ENCODE results near the gene KRTAP11-1.

The KRTAP11-1 gene

GRCh38 chr21:30881480-30881879 is at the start of gene KRTAP11-1:
Gene KRTAP11-1, minus strand, starts transcription at chr21:30881580. Its CDS starts 56 bp downstream, at chr21:30881524.
- H3K9me3 ChIP-seq (ENCODE audit: control insufficient read depth in 1 of 2, low read length in 2 of 2) = no peaks in the 10 kb centered on the region
- no peaks in the 10 kb centered on the region for H3K27me3 ChIP-seq (ENCODE audit: low read depth, low read length)
- no peaks in the 10 kb centered on the region for H3K4me1 ChIP-seq (ENCODE audit: control insufficient read depth in 1 of 2, insufficient read depth in 2 of 2, low read length in 2 of 2)
- H3K36me3 ChIP-seq (ENCODE audit: control insufficient read depth in 1 of 2, insufficient read depth in 2 of 2, low read length in 2 of 2) = no peaks in the 10 kb centered on the region
- H3K4me3 ChIP-seq (ENCODE audit: low read depth in 1 of 2, low read length in 2 of 2) = no peak within 1 kb of the TSS
- H3K27ac ChIP-seq (ENCODE audit: low read length) = no peak within 1 kb of the TSS

- Histone ChIP-seq H3K4me3 (ENCODE audit: low read depth in 1 of 2, low read length in 2 of 2) (no peak overlapping the region), H3K4me1 (ENCODE audit: control insufficient read depth in 1 of 2, insufficient read depth in 2 of 2, low read length in 2 of 2) (no peaks in the 10 kb centered on the region), H3K27ac (ENCODE audit: low read length) (no peak overlapping the region), H3K27me3 (ENCODE audit: low read depth, low read length) (no peaks in the 10 kb centered on the region), H3K9me3 (ENCODE audit: control insufficient read depth in 1 of 2, low read length in 2 of 2) (peaks cover 9 to 11% of the 10 kb centered on the region in 2 donors), H3K36me3 (ENCODE audit: control insufficient read depth in 1 of 2, insufficient read depth in 2 of 2, low read length in 2 of 2) (no peaks in the 10 kb centered on the region)
Observed at GRCh38 chr21:30924146-30924700, 42.8 kb upstream of the KRTAP11-1 start.

GRCh38 chr21:30921129-30921528 is 39.7 kb upstream of the KRTAP11-1 start:
- peaks cover 4 to 5% of the 10 kb centered on the region in 2 donors for H3K9me3 ChIP-seq (ENCODE audit: control insufficient read depth in 1 of 2, low read length in 2 of 2)

GRCh38 chr21:30917557-30917956 is 36.2 kb upstream of the KRTAP11-1 start:
- no peak overlapping the region for H3K27ac ChIP-seq (ENCODE audit: low read length)
- no peak overlapping the region for H3K4me3 ChIP-seq (ENCODE audit: low read depth in 1 of 2, low read length in 2 of 2)
- no peaks in the 10 kb centered on the region for H3K4me1 ChIP-seq (ENCODE audit: control insufficient read depth in 1 of 2, insufficient read depth in 2 of 2, low read length in 2 of 2)
- no peaks in the 10 kb centered on the region for H3K36me3 ChIP-seq (ENCODE audit: control insufficient read depth in 1 of 2, insufficient read depth in 2 of 2, low read length in 2 of 2)
- no peaks in the 10 kb centered on the region for H3K9me3 ChIP-seq (ENCODE audit: control insufficient read depth in 1 of 2, low read length in 2 of 2)
- no peaks in the 10 kb centered on the region for H3K27me3 ChIP-seq (ENCODE audit: low read depth, low read length)

More at GRCh38 chr21:30921129-30921528, 39.7 kb upstream of the KRTAP11-1 start:
- no peaks in the 10 kb centered on the region for H3K27me3 ChIP-seq (ENCODE audit: low read depth, low read length)
- no peak overlapping the region for H3K4me3 ChIP-seq (ENCODE audit: low read depth in 1 of 2, low read length in 2 of 2)
- H3K4me1 ChIP-seq (ENCODE audit: control insufficient read depth in 1 of 2, insufficient read depth in 2 of 2, low read length in 2 of 2) = no peaks in the 10 kb centered on the region
- H3K27ac ChIP-seq (ENCODE audit: low read length) = no peak overlapping the region
- H3K36me3 ChIP-seq (ENCODE audit: control insufficient read depth in 1 of 2, insufficient read depth in 2 of 2, low read length in 2 of 2) = no peaks in the 10 kb centered on the region

- H3K4me3 ChIP-seq (ENCODE audit: low read depth in 1 of 2, low read length in 2 of 2) = no peak overlapping the region
- H3K27me3 ChIP-seq (ENCODE audit: low read depth, low read length) = no peaks in the 10 kb centered on the region
- no peaks in the 10 kb centered on the region for H3K4me1 ChIP-seq (ENCODE audit: control insufficient read depth in 1 of 2, insufficient read depth in 2 of 2, low read length in 2 of 2)
- no peaks in the 10 kb centered on the region for H3K9me3 ChIP-seq (ENCODE audit: control insufficient read depth in 1 of 2, low read length in 2 of 2)
- no peaks in the 10 kb centered on the region for H3K36me3 ChIP-seq (ENCODE audit: control insufficient read depth in 1 of 2, insufficient read depth in 2 of 2, low read length in 2 of 2)
- H3K27ac ChIP-seq (ENCODE audit: low read length) = no peak overlapping the region
Observed at GRCh38 chr21:30900881-30901280, 19.5 kb upstream of the KRTAP11-1 start.

- Histone ChIP-seq H3K36me3 (ENCODE audit: control insufficient read depth in 1 of 2, insufficient read depth in 2 of 2, low read length in 2 of 2) (no peaks in the 10 kb centered on the region), H3K27ac (ENCODE audit: low read length) (no peak overlapping the region), H3K4me1 (ENCODE audit: control insufficient read depth in 1 of 2, insufficient read depth in 2 of 2, low read length in 2 of 2) (no peaks in the 10 kb centered on the region), H3K4me3 (ENCODE audit: low read depth in 1 of 2, low read length in 2 of 2) (no peak overlapping the region), H3K9me3 (ENCODE audit: control insufficient read depth in 1 of 2, low read length in 2 of 2) (no peaks in the 10 kb centered on the region), H3K27me3 (ENCODE audit: low read depth, low read length) (no peaks in the 10 kb centered on the region)
Observed at GRCh38 chr21:30882866-30883597, 1.7 kb upstream of the KRTAP11-1 start.

GRCh38 chr21:30880914-30881313 is 466 bp downstream of the KRTAP11-1 start:
- Histone ChIP-seq H3K4me3 (ENCODE audit: low read depth in 1 of 2, low read length in 2 of 2) (no peak overlapping the region), H3K36me3 (ENCODE audit: control insufficient read depth in 1 of 2, insufficient read depth in 2 of 2, low read length in 2 of 2) (no peaks in the 10 kb centered on the region), H3K27me3 (ENCODE audit: low read depth, low read length) (no peaks in the 10 kb centered on the region), H3K4me1 (ENCODE audit: control insufficient read depth in 1 of 2, insufficient read depth in 2 of 2, low read length in 2 of 2) (no peaks in the 10 kb centered on the region), H3K27ac (ENCODE audit: low read length) (no peak overlapping the region), H3K9me3 (ENCODE audit: control insufficient read depth in 1 of 2, low read length in 2 of 2) (no peaks in the 10 kb centered on the region)

- no peaks in the 10 kb centered on the region for H3K9me3 ChIP-seq (ENCODE audit: control insufficient read depth in 1 of 2, low read length in 2 of 2)
- no peaks in the 10 kb centered on the region for H3K27me3 ChIP-seq (ENCODE audit: low read depth, low read length)
- no peak overlapping the region for H3K27ac ChIP-seq (ENCODE audit: low read length)
- H3K4me3 ChIP-seq (ENCODE audit: low read depth in 1 of 2, low read length in 2 of 2) = no peak overlapping the region
- H3K4me1 ChIP-seq (ENCODE audit: control insufficient read depth in 1 of 2, insufficient read depth in 2 of 2, low read length in 2 of 2) = no peaks in the 10 kb centered on the region
- H3K36me3 ChIP-seq (ENCODE audit: control insufficient read depth in 1 of 2, insufficient read depth in 2 of 2, low read length in 2 of 2) = no peaks in the 10 kb centered on the region
Observed at GRCh38 chr21:30874526-30874925, 6.9 kb downstream of the KRTAP11-1 start.

GRCh38 chr21:30847627-30848500 is 33.5 kb downstream of the KRTAP11-1 start:
- Histone ChIP-seq H3K36me3 (ENCODE audit: control insufficient read depth in 1 of 2, insufficient read depth in 2 of 2, low read length in 2 of 2) (no peaks in the 10 kb centered on the region), H3K27me3 (ENCODE audit: low read depth, low read length) (no peaks in the 10 kb centered on the region), H3K9me3 (ENCODE audit: control insufficient read depth in 1 of 2, low read length in 2 of 2) (no peaks in the 10 kb centered on the region), H3K27ac (ENCODE audit: low read length) (no peak overlapping the region), H3K4me1 (ENCODE audit: control insufficient read depth in 1 of 2, insufficient read depth in 2 of 2, low read length in 2 of 2) (no peaks in the 10 kb centered on the region), H3K4me3 (ENCODE audit: low read depth in 1 of 2, low read length in 2 of 2) (no peak overlapping the region)

- H3K27me3 ChIP-seq (ENCODE audit: low read depth, low read length) = no peaks in the 10 kb centered on the region
- H3K36me3 ChIP-seq (ENCODE audit: control insufficient read depth in 1 of 2, insufficient read depth in 2 of 2, low read length in 2 of 2) = no peaks in the 10 kb centered on the region
- no peak overlapping the region for H3K27ac ChIP-seq (ENCODE audit: low read length)
- H3K4me3 ChIP-seq (ENCODE audit: low read depth in 1 of 2, low read length in 2 of 2) = no peak overlapping the region
- H3K4me1 ChIP-seq (ENCODE audit: control insufficient read depth in 1 of 2, insufficient read depth in 2 of 2, low read length in 2 of 2) = no peaks in the 10 kb centered on the region
- H3K9me3 ChIP-seq (ENCODE audit: control insufficient read depth in 1 of 2, low read length in 2 of 2) = no peaks in the 10 kb centered on the region
Observed at GRCh38 chr21:30842990-30843389, 38.4 kb downstream of the KRTAP11-1 start.

GRCh38 chr21:30839304-30839703 is 42.1 kb downstream of the KRTAP11-1 start:
- Histone ChIP-seq H3K36me3 (ENCODE audit: control insufficient read depth in 1 of 2, insufficient read depth in 2 of 2, low read length in 2 of 2) (no peaks in the 10 kb centered on the region), H3K27ac (ENCODE audit: low read length) (no peak overlapping the region), H3K4me1 (ENCODE audit: control insufficient read depth in 1 of 2, insufficient read depth in 2 of 2, low read length in 2 of 2) (no peaks in the 10 kb centered on the region), H3K27me3 (ENCODE audit: low read depth, low read length) (no peaks in the 10 kb centered on the region), H3K4me3 (ENCODE audit: low read depth in 1 of 2, low read length in 2 of 2) (no peak overlapping the region), H3K9me3 (ENCODE audit: control insufficient read depth in 1 of 2, low read length in 2 of 2) (no peaks in the 10 kb centered on the region)
